Measurements from ENCODE around the gene KATNAL1. TPM values are rescaled to one million over a fixed set of nuclear protein-coding genes. Genes with fewer than 3 reads are reported as not detected.

Gene KATNAL1
- total RNA-seq, 1 donor from 2014 or later: 46.9 TPM

DNA sequence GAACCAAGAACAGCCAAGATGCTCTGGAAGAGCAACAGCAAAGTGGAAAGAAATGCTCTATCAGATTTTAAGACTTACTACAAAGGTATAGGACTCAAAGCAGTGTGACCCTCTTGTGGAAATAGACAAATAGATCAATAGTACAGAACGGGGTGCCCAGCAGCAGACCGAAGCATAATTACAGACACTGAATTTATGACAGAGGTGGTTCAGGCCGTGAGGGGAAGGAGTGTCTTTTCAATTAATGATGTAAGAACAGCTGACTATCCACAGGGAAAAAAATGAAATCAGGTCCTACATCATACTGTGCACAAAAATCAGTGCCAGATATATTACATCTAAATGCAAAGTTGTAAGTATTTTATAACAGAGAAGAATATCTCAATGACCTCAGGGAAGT lies 95.6 kb downstream of the KATNAL1 start:
- no peak for DNase-seq
- Histone ChIP-seq H3K4me3 (no peak overlapping the region), H3K27ac (replicated peaks) (no peak overlapping the region), H3K36me3 (peaks cover 32% of the 10 kb centered on the region), H3K4me1 (no peaks in the 10 kb centered on the region), H3K27me3 (ENCODE audit: low read depth) (no peaks in the 10 kb centered on the region), H3K9me3 (replicated peaks) (no peaks in the 10 kb centered on the region)
- TF ChIP-seq, protein P1, sequence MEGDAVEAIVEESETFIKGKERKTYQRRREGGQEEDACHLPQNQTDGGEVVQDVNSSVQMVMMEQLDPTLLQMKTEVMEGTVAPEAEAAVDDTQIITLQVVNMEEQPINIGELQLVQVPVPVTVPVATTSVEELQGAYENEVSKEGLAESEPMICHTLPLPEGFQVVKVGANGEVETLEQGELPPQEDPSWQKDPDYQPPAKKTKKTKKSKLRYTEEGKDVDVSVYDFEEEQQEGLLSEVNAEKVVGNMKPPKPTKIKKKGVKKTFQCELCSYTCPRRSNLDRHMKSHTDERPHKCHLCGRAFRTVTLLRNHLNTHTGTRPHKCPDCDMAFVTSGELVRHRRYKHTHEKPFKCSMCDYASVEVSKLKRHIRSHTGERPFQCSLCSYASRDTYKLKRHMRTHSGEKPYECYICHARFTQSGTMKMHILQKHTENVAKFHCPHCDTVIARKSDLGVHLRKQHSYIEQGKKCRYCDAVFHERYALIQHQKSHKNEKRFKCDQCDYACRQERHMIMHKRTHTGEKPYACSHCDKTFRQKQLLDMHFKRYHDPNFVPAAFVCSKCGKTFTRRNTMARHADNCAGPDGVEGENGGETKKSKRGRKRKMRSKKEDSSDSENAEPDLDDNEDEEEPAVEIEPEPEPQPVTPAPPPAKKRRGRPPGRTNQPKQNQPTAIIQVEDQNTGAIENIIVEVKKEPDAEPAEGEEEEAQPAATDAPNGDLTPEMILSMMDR (IDR thresholded peaks at IDR 0.05; ENCODE audit: borderline replicate concordance): no peak
- intact Hi-C loops (cut with micrococcal nuclease): no loop called here

DNA sequence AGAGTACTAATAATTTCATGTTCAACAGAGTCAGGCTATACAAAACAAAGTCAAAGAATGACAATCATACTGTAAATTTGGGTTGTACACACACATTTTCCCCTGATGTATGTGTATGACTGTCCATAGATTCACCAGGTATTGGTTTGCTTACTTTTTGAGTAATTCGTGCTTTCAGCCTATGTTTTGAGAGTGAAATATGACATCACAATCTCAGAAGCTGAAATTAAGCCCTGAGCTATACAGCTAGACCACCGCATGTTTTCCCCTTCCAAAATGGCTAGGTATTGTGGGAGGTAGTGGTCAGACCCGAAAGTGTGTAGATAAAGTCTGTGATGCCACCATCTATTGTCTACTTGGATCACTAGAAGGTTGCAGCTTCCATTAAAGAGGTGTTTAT lies 102.8 kb downstream of the KATNAL1 start:
- TF ChIP-seq, protein P1 (IDR thresholded peaks at IDR 0.05; ENCODE audit: borderline replicate concordance): no peak
- intact Hi-C loops (cut with micrococcal nuclease): no loop called here
- H3K27ac ChIP-seq (replicated peaks): no peak overlapping the region
- no peaks in the 10 kb centered on the region for H3K4me1 ChIP-seq
- DNase-seq: no peak
- H3K36me3 ChIP-seq: peaks cover 24% of the 10 kb centered on the region
- H3K4me3 ChIP-seq: no peak overlapping the region
- H3K9me3 ChIP-seq (replicated peaks): no peaks in the 10 kb centered on the region
- H3K27me3 ChIP-seq (ENCODE audit: low read depth): no peaks in the 10 kb centered on the region

DNA sequence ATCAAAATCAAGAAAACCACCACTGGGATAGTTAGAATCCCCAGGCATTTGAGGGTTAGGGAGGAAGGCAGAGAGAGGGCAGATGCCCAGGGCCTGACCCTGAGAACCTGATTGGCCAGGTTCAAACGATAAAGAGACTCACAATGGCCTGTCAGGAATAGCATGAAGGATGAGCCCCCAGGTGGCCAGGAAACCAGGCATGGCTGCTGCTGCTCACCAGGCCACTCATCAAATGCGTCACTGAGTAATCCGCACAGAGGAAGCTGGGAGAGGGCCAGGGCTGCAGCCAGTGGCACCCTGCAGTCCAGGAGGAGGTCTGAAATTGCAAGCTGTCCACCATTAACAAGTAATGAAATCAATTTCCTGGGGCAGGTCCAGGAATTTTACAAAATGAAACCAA lies 111.3 kb downstream of the KATNAL1 start:
- H3K27me3 ChIP-seq (ENCODE audit: low read depth): no peaks in the 10 kb centered on the region
- DNase-seq: no peak
- TF ChIP-seq, protein P1 (IDR thresholded peaks at IDR 0.05; ENCODE audit: borderline replicate concordance): no peak
- H3K4me3 ChIP-seq: no peak overlapping the region
- intact Hi-C loops (cut with micrococcal nuclease): no loop called here
- H3K9me3 ChIP-seq (replicated peaks): no peaks in the 10 kb centered on the region
- no peaks in the 10 kb centered on the region for H3K4me1 ChIP-seq
- no peak overlapping the region for H3K27ac ChIP-seq (replicated peaks)
- peaks cover 3% of the 10 kb centered on the region for H3K36me3 ChIP-seq

DNA sequence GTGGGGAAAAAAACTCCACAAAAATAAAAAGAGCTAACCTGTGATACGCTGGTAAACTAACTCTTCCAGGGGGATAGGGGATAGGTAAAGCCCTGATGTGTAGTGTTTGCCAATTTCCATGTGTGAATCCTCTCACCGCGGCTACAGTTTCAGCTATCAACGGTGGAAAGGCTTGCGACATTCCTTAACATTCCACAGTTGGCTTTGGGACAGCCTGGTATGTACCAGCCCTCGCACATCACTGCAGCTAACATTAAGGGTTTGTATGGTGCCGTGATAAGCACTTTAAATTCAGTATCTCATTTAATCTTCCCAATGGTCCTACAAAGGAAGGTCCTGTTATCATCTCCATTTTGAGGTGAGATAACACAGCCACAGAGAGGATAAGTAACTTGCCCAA lies 112.4 kb downstream of the KATNAL1 start:
- H3K4me1 ChIP-seq: no peaks in the 10 kb centered on the region
- no peak for DNase-seq
- TF ChIP-seq, protein P1 (IDR thresholded peaks at IDR 0.05; ENCODE audit: borderline replicate concordance): no peak
- no peak overlapping the region for H3K4me3 ChIP-seq
- no peak overlapping the region for H3K27ac ChIP-seq (replicated peaks)
- peaks cover 3% of the 10 kb centered on the region for H3K36me3 ChIP-seq
- intact Hi-C loops (cut with micrococcal nuclease): no loop called here
- H3K9me3 ChIP-seq (replicated peaks): no peaks in the 10 kb centered on the region
- no peaks in the 10 kb centered on the region for H3K27me3 ChIP-seq (ENCODE audit: low read depth)

DNA sequence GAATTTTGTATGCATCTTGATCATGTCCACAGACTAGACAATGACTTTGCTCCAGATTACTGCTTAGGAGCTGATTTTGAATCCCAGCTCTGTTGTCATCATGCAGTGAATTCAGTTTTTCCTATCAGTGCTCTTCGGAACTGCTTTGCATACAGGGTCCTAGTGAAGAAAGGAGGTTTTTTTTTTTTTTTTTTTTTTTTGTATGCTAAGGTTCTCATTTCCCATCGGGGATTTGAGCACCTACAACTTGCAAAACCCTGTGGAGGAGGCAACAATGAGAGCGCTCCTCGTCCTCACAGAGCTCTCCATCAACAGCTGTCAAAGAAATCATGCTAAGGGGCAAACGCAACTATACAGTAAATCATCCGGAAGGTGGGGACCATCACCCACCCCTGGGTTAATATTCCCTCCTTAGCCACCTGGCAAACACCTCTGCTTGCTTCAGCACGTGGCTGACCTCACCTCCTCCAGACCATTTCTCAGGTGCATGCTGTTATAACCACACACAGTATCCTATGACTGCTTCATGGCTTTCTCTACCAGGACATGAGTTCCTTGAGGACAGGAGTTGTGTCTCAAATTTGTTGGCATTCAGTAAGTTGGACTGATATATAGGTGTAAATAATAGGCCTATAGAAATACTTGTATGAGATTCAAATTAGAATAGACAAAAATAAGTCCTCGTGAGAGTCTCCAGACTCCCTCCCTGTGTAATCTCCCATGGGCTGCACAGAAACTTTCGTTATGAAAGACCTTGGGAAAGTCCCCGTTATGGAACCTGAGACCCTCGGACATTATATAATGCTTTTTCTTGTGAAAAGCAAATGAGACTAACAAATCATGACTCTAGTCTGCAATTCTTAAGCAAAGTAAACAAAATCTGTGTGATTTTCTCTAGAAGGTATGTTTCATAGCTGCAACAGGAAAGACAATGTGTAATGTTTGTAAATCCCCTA lies 113.8 kb downstream of the KATNAL1 start:
- DNase-seq: no peak
- Histone ChIP-seq H3K9me3 (replicated peaks) (no peaks in the 10 kb centered on the region), H3K27me3 (ENCODE audit: low read depth) (no peaks in the 10 kb centered on the region), H3K36me3 (peaks cover 3% of the 10 kb centered on the region), H3K4me1 (no peaks in the 10 kb centered on the region), H3K4me3 (no peak overlapping the region), H3K27ac (replicated peaks) (no peak overlapping the region)
- intact Hi-C loops (cut with micrococcal nuclease): no loop called here
- TF ChIP-seq, protein P1 (IDR thresholded peaks at IDR 0.05; ENCODE audit: borderline replicate concordance): no peak

Measured in left ventricle myocardium inferior (tissue), 1 donor.